K562 (cell line): ENCODE results near the gene SDE2. TPM values are rescaled to one million over a fixed set of nuclear protein-coding genes. Genes with fewer than 3 reads are reported as not detected.

Source experiments
- CAMTA2 ChIP-seq: fragments of 250-450 bp; sonication (Bioruptor Pico); conservative IDR thresholded peaks from 2 replicates; pipeline ENCODE4 v1.5.1; 2022
- CBX1 ChIP-seq: sonication (generic); IDR thresholded peaks from 2 replicates; pipeline ENCODE4 v1.6.1; 2016; ENCODE audit warnings: antibody characterized with exemption, low read depth, mild to moderate bottlenecking
- ELF2 ChIP-seq: fragments of 250-450 bp; sonication (Bioruptor Pico); IDR thresholded peaks from 2 replicates; pipeline ENCODE4 v1.5.0; 2021; ENCODE audit warnings: mild to moderate bottlenecking
- HDAC8 ChIP-seq: fragments of 450-650 bp; IDR thresholded peaks from 2 replicates; pipeline ENCODE4 v1.6.1; 2016; ENCODE audit warnings: mild to moderate bottlenecking, missing genetic modification characterization, moderate library complexity, missing compliant biosample characterization
- HNRNPL ChIP-seq: fragments of 200-400 bp; formaldehyde crosslinking; IDR thresholded peaks from 2 replicates; pipeline ENCODE4 v1.6.1; 2017; ENCODE audit warnings: low read depth, mild to moderate bottlenecking, low read length
- MAZ ChIP-seq, 2 experiments: fragments of 450-650 bp in 1 of 2; sonication (generic) in 1 of 2; formaldehyde crosslinking; IDR thresholded peaks in 1 of 2; conservative IDR thresholded peaks in 1 of 2; 2 replicates each; pipeline versions ENCODE4 v1.4.0 to v1.5.0; 2020; ENCODE audit warnings: mild to moderate bottlenecking in 1 of 2, missing genetic modification reagents in 1 of 2
- MEIS2 ChIP-seq: fragments of 450-650 bp; IDR thresholded peaks from 2 replicates; pipeline ENCODE4 v1.6.1; 2014; ENCODE audit warnings: mild to moderate bottlenecking; ENCODE audit not compliant: partially characterized antibody
- NCOA4 ChIP-seq: fragments of 450-650 bp; IDR thresholded peaks from 2 replicates; pipeline ENCODE4 v1.6.1; 2018; ENCODE audit warnings: mild to moderate bottlenecking; ENCODE audit not compliant: partially characterized antibody
- PHB ChIP-seq: fragments of 250-450 bp; sonication (Bioruptor Pico); IDR thresholded peaks from 2 replicates; pipeline ENCODE4 v1.5.0; 2021
- POLR2AphosphoS2 ChIP-seq: IDR thresholded peaks from 2 replicates; pipeline ENCODE4 v1.6.1; 2012; ENCODE audit warnings: low read length, improper control_type of control experiment
- RBM14 ChIP-seq: fragments of 200-400 bp; formaldehyde crosslinking; IDR thresholded peaks from 2 replicates; pipeline ENCODE4 v1.6.1; 2018; ENCODE audit warnings: low read depth, mild to moderate bottlenecking, low read length, moderate library complexity, borderline replicate concordance; ENCODE audit not compliant: insufficient read depth
- SIN3A ChIP-seq, 2 experiments: fragments of 150-350 bp in 1 of 2; IDR thresholded peaks; 2 replicates each; pipeline ENCODE4 v1.6.1; 2011 to 2016; ENCODE audit warnings: borderline replicate concordance in 2 of 2, low read depth in 2 of 2, low read length in 2 of 2, mild to moderate bottlenecking in 2 of 2, moderate library complexity in 2 of 2; ENCODE audit not compliant: control insufficient read depth in 1 of 2
- ZNF124 ChIP-seq: sonication (generic); formaldehyde crosslinking; IDR thresholded peaks from 2 replicates; pipeline ENCODE4 v1.8.1; 2022; ENCODE audit warnings: missing genetic modification reagents
- ZNF507 ChIP-seq: conservative IDR thresholded peaks from 2 replicates; pipeline ENCODE4 v1.6.1; 2017; ENCODE audit warnings: missing genetic modification characterization, missing compliant biosample characterization
- ZNF785 ChIP-seq: fragments of 250-450 bp; sonication (Bioruptor Pico); IDR thresholded peaks from 2 replicates; pipeline ENCODE4 v1.4.0; 2020; ENCODE audit warnings: mild to moderate bottlenecking
- polyA plus RNA-seq, 8 experiments: library from polyadenylated mRNA; depleted of rRNA in 4 of 8; stranded (reverse) in 5 of 8; unstranded in 3 of 8; fragments of >200 nt; fragmentation: Nextera tagmentation in 2 of 8; fragmentation: Illumina TruSeq in 1 of 8; extraction: Ambion mirVana in 2 of 8; extraction: Trizol in 1 of 8; gene quantifications; 2 replicates each; pipeline versions ENCODE4 v1.2.1 to v1.2.3, GENCODE V29; 2011 to 2014; ENCODE audit warnings: inconsistent platforms in 1 of 8, missing spikeins in 1 of 8
- total RNA-seq, 7 experiments: library from RNA; depleted of rRNA in 6 of 7; stranded (reverse); fragments of >200 nt in 6 of 7; fragmentation: Illumina TruSeq in 2 of 7; extraction: Trizol in 2 of 7; gene quantifications; 2 replicates each; pipeline versions ENCODE4 v1.2.1 to v1.2.3, GENCODE V29; 2011 to 2021; ENCODE audit warnings: low replicate concordance in 1 of 7
- TF ChIP-seq, protein P1 (sequence below): fragments of 250-450 bp; sonication (Bioruptor Pico); IDR thresholded peaks from 2 replicates; pipeline ENCODE4 v1.5.0; 2021
- TF ChIP-seq, protein P2 (sequence below): IDR thresholded peaks from 2 replicates; pipeline ENCODE4 v1.6.1; 2011; ENCODE audit warnings: borderline replicate concordance, low read depth, mild to moderate bottlenecking, moderate library complexity, low read length; ENCODE audit not compliant: insufficient read depth, poor library complexity, severe bottlenecking
- TF ChIP-seq, protein P3 (sequence below): sonication (generic); IDR thresholded peaks from 2 replicates; pipeline ENCODE4 v1.6.1; 2016
- TF ChIP-seq, protein P4 (sequence below): fragments of 450-650 bp; IDR thresholded peaks from 2 replicates; pipeline ENCODE4 v1.6.1; 2016

The SDE2 gene
- total and polyA plus RNA-seq, 9 of the 15 experiments (the other 6 are each of a cell fraction or from before 2014, with no cell fraction given): 14.3 to 62.3 (median 46.0) TPM

DNA sequence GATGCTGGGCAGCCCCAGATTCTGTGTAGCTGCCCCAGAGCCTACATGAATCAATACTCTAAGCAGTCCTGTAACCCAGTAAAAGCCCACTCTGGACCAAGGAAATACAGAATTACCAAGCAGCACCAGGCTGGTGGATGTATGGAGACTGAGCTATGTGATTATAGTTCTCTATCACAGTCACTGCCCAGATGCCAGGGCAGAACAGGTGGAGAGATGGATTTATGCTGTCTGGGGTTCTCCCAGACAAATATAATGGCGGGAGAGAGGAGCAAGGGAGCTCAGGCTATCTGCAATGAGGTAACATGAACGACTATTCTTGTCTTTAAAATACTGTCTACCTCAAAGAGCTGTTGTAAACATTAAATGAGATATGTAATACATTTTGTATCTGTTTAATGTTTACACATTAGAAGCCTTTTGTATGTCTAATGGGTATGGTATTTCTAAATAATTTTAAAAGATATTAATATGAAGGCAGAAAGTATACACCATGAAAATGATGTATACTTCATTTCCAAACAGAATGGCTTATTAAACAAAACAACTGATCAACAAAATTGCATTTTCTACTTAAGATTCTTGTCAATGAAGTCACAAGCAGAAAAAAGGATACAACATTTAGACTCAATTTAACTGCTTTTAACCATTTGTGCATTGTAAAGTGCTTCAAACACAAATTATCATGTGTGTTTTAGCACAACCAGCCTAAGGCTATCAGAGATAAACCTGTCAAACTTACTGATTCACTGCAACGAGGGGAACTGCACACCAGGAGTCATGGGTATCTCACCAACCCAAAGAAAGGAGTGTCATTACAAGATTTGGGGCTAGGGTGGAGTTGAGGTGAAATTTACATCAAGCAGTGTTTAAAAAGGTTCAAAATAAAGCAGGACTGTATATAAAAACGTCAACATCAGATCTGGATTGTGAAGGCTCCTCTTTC is 3.0 kb downstream of the SDE2 start (continued):
- no peak for TF ChIP-seq ZNF507 (tag)
- no peak for TF ChIP-seq CAMTA2 (CRISPR knock-in tag)
- no peak for TF ChIP-seq HNRNPL
- TF ChIP-seq, protein P1, sequence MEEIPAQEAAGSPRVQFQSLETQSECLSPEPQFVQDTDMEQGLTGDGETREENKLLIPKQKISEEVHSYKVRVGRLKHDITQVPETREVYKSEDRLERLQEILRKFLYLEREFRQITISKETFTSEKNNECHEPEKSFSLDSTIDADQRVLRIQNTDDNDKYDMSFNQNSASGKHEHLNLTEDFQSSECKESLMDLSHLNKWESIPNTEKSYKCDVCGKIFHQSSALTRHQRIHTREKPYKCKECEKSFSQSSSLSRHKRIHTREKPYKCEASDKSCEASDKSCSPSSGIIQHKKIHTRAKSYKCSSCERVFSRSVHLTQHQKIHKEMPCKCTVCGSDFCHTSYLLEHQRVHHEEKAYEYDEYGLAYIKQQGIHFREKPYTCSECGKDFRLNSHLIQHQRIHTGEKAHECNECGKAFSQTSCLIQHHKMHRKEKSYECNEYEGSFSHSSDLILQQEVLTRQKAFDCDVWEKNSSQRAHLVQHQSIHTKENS (CRISPR knock-in tag): no peak
- TF ChIP-seq ZNF785 (CRISPR knock-in tag): no peak
- TF ChIP-seq ELF2 (CRISPR knock-in tag): no peak
- no peak for TF ChIP-seq PHB (CRISPR knock-in tag)
- TF ChIP-seq NCOA4: no peak
- no peak for TF ChIP-seq HDAC8 (tag)
- no peak for TF ChIP-seq RBM14
- TF ChIP-seq, protein P2, sequence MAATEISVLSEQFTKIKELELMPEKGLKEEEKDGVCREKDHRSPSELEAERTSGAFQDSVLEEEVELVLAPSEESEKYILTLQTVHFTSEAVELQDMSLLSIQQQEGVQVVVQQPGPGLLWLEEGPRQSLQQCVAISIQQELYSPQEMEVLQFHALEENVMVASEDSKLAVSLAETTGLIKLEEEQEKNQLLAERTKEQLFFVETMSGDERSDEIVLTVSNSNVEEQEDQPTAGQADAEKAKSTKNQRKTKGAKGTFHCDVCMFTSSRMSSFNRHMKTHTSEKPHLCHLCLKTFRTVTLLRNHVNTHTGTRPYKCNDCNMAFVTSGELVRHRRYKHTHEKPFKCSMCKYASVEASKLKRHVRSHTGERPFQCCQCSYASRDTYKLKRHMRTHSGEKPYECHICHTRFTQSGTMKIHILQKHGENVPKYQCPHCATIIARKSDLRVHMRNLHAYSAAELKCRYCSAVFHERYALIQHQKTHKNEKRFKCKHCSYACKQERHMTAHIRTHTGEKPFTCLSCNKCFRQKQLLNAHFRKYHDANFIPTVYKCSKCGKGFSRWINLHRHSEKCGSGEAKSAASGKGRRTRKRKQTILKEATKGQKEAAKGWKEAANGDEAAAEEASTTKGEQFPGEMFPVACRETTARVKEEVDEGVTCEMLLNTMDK: no peak
- peak in 1 of 2 experiments; percentile 38; a peak in 1 of 4 replicates for TF ChIP-seq MAZ (CRISPR knock-in tag; conservative IDR thresholded peaks at IDR 0.05 in 1 of 2, IDR thresholded peaks at IDR 0.05 in 1 of 2)
- TF ChIP-seq, protein P3, sequence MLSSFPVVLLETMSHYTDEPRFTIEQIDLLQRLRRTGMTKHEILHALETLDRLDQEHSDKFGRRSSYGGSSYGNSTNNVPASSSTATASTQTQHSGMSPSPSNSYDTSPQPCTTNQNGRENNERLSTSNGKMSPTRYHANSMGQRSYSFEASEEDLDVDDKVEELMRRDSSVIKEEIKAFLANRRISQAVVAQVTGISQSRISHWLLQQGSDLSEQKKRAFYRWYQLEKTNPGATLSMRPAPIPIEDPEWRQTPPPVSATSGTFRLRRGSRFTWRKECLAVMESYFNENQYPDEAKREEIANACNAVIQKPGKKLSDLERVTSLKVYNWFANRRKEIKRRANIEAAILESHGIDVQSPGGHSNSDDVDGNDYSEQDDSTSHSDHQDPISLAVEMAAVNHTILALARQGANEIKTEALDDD: peak; percentile 78
- TF ChIP-seq POLR2AphosphoS2: 0 out of 2 replicates have a peak, but pooled peaks have one; percentile 37
- TF ChIP-seq, protein P4, sequence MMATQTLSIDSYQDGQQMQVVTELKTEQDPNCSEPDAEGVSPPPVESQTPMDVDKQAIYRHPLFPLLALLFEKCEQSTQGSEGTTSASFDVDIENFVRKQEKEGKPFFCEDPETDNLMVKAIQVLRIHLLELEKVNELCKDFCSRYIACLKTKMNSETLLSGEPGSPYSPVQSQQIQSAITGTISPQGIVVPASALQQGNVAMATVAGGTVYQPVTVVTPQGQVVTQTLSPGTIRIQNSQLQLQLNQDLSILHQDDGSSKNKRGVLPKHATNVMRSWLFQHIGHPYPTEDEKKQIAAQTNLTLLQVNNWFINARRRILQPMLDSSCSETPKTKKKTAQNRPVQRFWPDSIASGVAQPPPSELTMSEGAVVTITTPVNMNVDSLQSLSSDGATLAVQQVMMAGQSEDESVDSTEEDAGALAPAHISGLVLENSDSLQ: peak; percentile 80
- no peak for TF ChIP-seq SIN3A (IDR thresholded peaks at IDR 0.05; ENCODE audit: borderline replicate concordance in 2 of 2, control insufficient read depth in 1 of 2, low read depth in 2 of 2, low read length in 2 of 2)
- no peak for TF ChIP-seq CBX1
- TF ChIP-seq MEIS2: peak; percentile 94
- no peak for TF ChIP-seq ZNF124 (CRISPR knock-in tag)
